WTC11 (cell line): ENCODE results near the gene FAM50A. TPM values are rescaled to one million over a fixed set of nuclear protein-coding genes. Genes with fewer than 3 reads are reported as not detected.
A peak's percentile ranks its signal among the peaks of the same experiment; 100 is the strongest.

Experiments
- ATAC-seq: fragments of 200-7000 bp; cut with Tn5 transposase; 2 replicates; pipeline ENCODE4 v1.10.0; 2021; ENCODE audit warnings: mild to moderate bottlenecking, moderate library complexity
- CTCF ChIA-PET: fragments of 300-600 bp; sonication (Branson Sonifier 250); formaldehyde crosslinking; loops from one replicate; lab custom pipeline; 2021; ENCODE audit warnings: antibody characterized with exemption; lab: Charles Lee
- POLR2A ChIA-PET: fragments of 350-600 bp; sonication (Branson Sonifier 250); formaldehyde crosslinking; loops from one replicate; lab custom pipeline; 2021; ENCODE audit warnings: antibody characterized with exemption; lab: Charles Lee
- DNase-seq: peaks from one replicate; pipeline ENCODE4 v3.0.0; 2021; ENCODE audit warnings: low spot score
- H3K27ac Mint-ChIP-seq: 2 replicates; pipeline ENCODE4 v1.8.0; 2021; ENCODE audit warnings: mixed read lengths
- H3K27me3 Mint-ChIP-seq: 2 replicates; pipeline ENCODE4 v1.8.0; 2021; ENCODE audit warnings: low read depth, mild to moderate bottlenecking, moderate library complexity, mixed read lengths
- H3K36me3 Mint-ChIP-seq: 2 replicates; pipeline ENCODE4 v1.8.0; 2021; ENCODE audit warnings: mixed read lengths
- H3K4me1 Mint-ChIP-seq: 2 replicates; pipeline ENCODE4 v1.8.0; 2022; ENCODE audit warnings: mixed read lengths
- H3K4me3 Mint-ChIP-seq: 2 replicates; pipeline ENCODE4 v1.8.0; 2021; ENCODE audit warnings: mild to moderate bottlenecking, moderate library complexity, mixed read lengths
- H3K9me3 Mint-ChIP-seq: 2 replicates; pipeline ENCODE4 v1.8.0; 2021; ENCODE audit warnings: mixed read lengths
- AFF4 ChIP-seq: sonication (generic); formaldehyde crosslinking; IDR thresholded peaks from 2 replicates; pipeline ENCODE4 v1.8.1; 2023; ENCODE audit warnings: mild to moderate bottlenecking, missing genetic modification reagents, borderline replicate concordance
- AR ChIP-seq: fragments of 250-450 bp; sonication (Bioruptor Pico); IDR thresholded peaks from 2 replicates; pipeline ENCODE4 v1.9.0; 2021; ENCODE audit warnings: mild to moderate bottlenecking
- ATF1 ChIP-seq: sonication (generic); formaldehyde crosslinking; IDR thresholded peaks from 2 replicates; pipeline ENCODE4 v1.8.1; 2023; ENCODE audit warnings: mild to moderate bottlenecking, moderate library complexity, missing genetic modification reagents
- ATF3 ChIP-seq: sonication (generic); formaldehyde crosslinking; conservative IDR thresholded peaks from 2 replicates; pipeline ENCODE4 v1.8.1; 2022; ENCODE audit warnings: mild to moderate bottlenecking, missing genetic modification reagents
- CBFB ChIP-seq: sonication (generic); formaldehyde crosslinking; IDR thresholded peaks from 2 replicates; pipeline ENCODE4 v1.8.1; 2022; ENCODE audit warnings: mild to moderate bottlenecking, low read depth, missing genetic modification reagents
- E2F5 ChIP-seq: sonication (generic); formaldehyde crosslinking; IDR thresholded peaks from 2 replicates; pipeline ENCODE4 v1.8.1; 2022; ENCODE audit warnings: mild to moderate bottlenecking, moderate library complexity, missing genetic modification reagents
- ELF4 ChIP-seq: sonication (generic); formaldehyde crosslinking; IDR thresholded peaks from 2 replicates; pipeline ENCODE4 v1.8.1; 2022; ENCODE audit warnings: low read depth, mild to moderate bottlenecking, moderate library complexity, missing genetic modification reagents
- FOXK1 ChIP-seq: sonication (generic); formaldehyde crosslinking; IDR thresholded peaks from 2 replicates; pipeline ENCODE4 v1.8.0; 2022; ENCODE audit warnings: mild to moderate bottlenecking, moderate library complexity, missing genetic modification reagents
- GRHL2 ChIP-seq: fragments of 250-450 bp; sonication (Bioruptor Pico); IDR thresholded peaks from 2 replicates; pipeline ENCODE4 v1.8.0; 2022; ENCODE audit warnings: mild to moderate bottlenecking, moderate library complexity; ENCODE audit not compliant: insufficient replicate concordance, severe bottlenecking
- KAT7 ChIP-seq: sonication (generic); formaldehyde crosslinking; IDR thresholded peaks from 2 replicates; pipeline ENCODE4 v1.8.1; 2023; ENCODE audit warnings: missing genetic modification reagents, mild to moderate bottlenecking, borderline replicate concordance
- MAX ChIP-seq: sonication (generic); formaldehyde crosslinking; IDR thresholded peaks from 2 replicates; pipeline ENCODE4 v1.8.0; 2022; ENCODE audit warnings: mild to moderate bottlenecking, missing genetic modification reagents
- MXD4 ChIP-seq: fragments of 250-450 bp; sonication (Bioruptor Pico); IDR thresholded peaks from 2 replicates; pipeline ENCODE4 v1.8.0; 2021; ENCODE audit warnings: mild to moderate bottlenecking, moderate library complexity, borderline replicate concordance
- NR1H2 ChIP-seq: sonication (generic); formaldehyde crosslinking; IDR thresholded peaks from 2 replicates; pipeline ENCODE4 v1.9.0; 2021; ENCODE audit warnings: mild to moderate bottlenecking, moderate library complexity, missing genetic modification reagents
- NR2C2 ChIP-seq: sonication (generic); formaldehyde crosslinking; IDR thresholded peaks from 2 replicates; pipeline ENCODE4 v1.8.0; 2022; ENCODE audit warnings: mild to moderate bottlenecking, missing genetic modification reagents
- RORB ChIP-seq: fragments of 250-450 bp; sonication (Bioruptor Pico); IDR thresholded peaks from 2 replicates; pipeline ENCODE4 v1.9.0; 2021; ENCODE audit warnings: mild to moderate bottlenecking
- SOX15 ChIP-seq: fragments of 250-450 bp; sonication (Bioruptor Pico); IDR thresholded peaks from 2 replicates; pipeline ENCODE4 v1.9.0; 2021; ENCODE audit warnings: mild to moderate bottlenecking
- TCF7 ChIP-seq: sonication (generic); formaldehyde crosslinking; IDR thresholded peaks from 2 replicates; pipeline ENCODE4 v1.8.0; 2022; ENCODE audit warnings: mild to moderate bottlenecking, low read depth, missing genetic modification reagents, moderate library complexity
- USF2 ChIP-seq: sonication (generic); formaldehyde crosslinking; IDR thresholded peaks from 2 replicates; pipeline ENCODE4 v1.8.1; 2023; ENCODE audit warnings: mild to moderate bottlenecking, missing genetic modification reagents, moderate library complexity
- ZNF396 ChIP-seq: fragments of 250-450 bp; sonication (Bioruptor Pico); IDR thresholded peaks from 2 replicates; pipeline ENCODE4 v1.8.0; 2021; ENCODE audit warnings: mild to moderate bottlenecking, moderate library complexity, borderline replicate concordance
- ZNF425 ChIP-seq: fragments of 250-450 bp; sonication (Bioruptor Pico); conservative IDR thresholded peaks from 2 replicates; pipeline ENCODE4 v1.9.0; 2021; ENCODE audit warnings: mild to moderate bottlenecking
- ZNF671 ChIP-seq: fragments of 250-450 bp; sonication (Bioruptor Pico); IDR thresholded peaks from 2 replicates; pipeline ENCODE4 v1.8.0; 2021; ENCODE audit warnings: mild to moderate bottlenecking
- total RNA-seq: library from RNA; stranded (reverse); gene quantifications from 3 replicates; pipeline ENCODE4 v1.2.3, GENCODE V29; 2021

FAM50A gene
- total RNA-seq, 1 experiment from 2014 or later: 50.2 TPM

GRCh38 chrX:154437971-154438893 is 5.7 kb upstream of the FAM50A start:
- ChIA-PET CTCF (no interaction called here), POLR2A (interaction anchor here (1.0 kb wide), 1 partner anchor 40 kb away, joined by 3 read pairs; the partner anchor contains the start of gene LAGE3)
- DNase-seq: no peak
- TF ChIP-seq RORB (CRISPR knock-in tag) (no peak), KAT7 (CRISPR knock-in tag) (no peak), MXD4 (no peak), AR (no peak), MAX (no peak), SOX15 (no peak), NR1H2 (CRISPR knock-in tag) (no peak), AFF4 (CRISPR knock-in tag) (no peak), ATF3 (CRISPR knock-in tag) (no peak), ELF4 (CRISPR knock-in tag) (no peak)
- Mint-ChIP-seq H3K4me3 (peak overlapping the region; percentile 83), H3K4me1 (peaks cover 12% of the 10 kb centered on the region), H3K27me3 (no peaks in the 10 kb centered on the region), H3K36me3 (peaks cover 17% of the 10 kb centered on the region), H3K9me3 (no peaks in the 10 kb centered on the region), H3K27ac (peak overlapping the region; percentile 23; the same call in 1 of the 2 replicates)
- no peak for ATAC-seq

- ATAC-seq (no peak), DNase-seq (no peak)
- no peaks in the 10 kb centered on the region for H3K9me3 Mint-ChIP-seq
- H3K4me3 Mint-ChIP-seq: no peak overlapping the region
- ChIA-PET POLR2A (no interaction called here), CTCF (no interaction called here)
- H3K27me3 Mint-ChIP-seq: no peaks in the 10 kb centered on the region
- peaks cover 12% of the 10 kb centered on the region for H3K4me1 Mint-ChIP-seq
- no peak overlapping the region for H3K27ac Mint-ChIP-seq
- peaks cover 15% of the 10 kb centered on the region for H3K36me3 Mint-ChIP-seq
- no peak for TF ChIP-seq ZNF396 (CRISPR knock-in tag)
- TF ChIP-seq NR2C2 (CRISPR knock-in tag): no peak
- TF ChIP-seq TCF7 (CRISPR knock-in tag): no peak
- no peak for TF ChIP-seq FOXK1
- TF ChIP-seq E2F5 (CRISPR knock-in tag): no peak
- TF ChIP-seq CBFB (CRISPR knock-in tag): no peak
- no peak for TF ChIP-seq MXD4
- no peak for TF ChIP-seq GRHL2
- TF ChIP-seq ZNF671 (CRISPR knock-in tag): no peak
- no peak for TF ChIP-seq ATF1 (CRISPR knock-in tag)
- TF ChIP-seq USF2 (CRISPR knock-in tag): no peak
- no peak for TF ChIP-seq ZNF425
- TF ChIP-seq ATF3 (CRISPR knock-in tag): no peak
These were observed 4.1 kb upstream of the FAM50A start for GRCh38 chrX:154439841-154440240.
